Left ventricle myocardium inferior (tissue), 1 donor: ENCODE data around the gene NBEA. TPM values are rescaled to one million over a fixed set of nuclear protein-coding genes. Genes with fewer than 3 reads are reported as not detected.
A peak's percentile ranks its signal among the peaks of the same experiment; 100 is the strongest.

Experiments used
- DNase-seq: peaks from one replicate; pipeline ENCODE4 v3.0.0-alpha.2; 2020
- H3K27ac ChIP-seq: fragments of 200-600 bp; replicated peaks from 2 replicates; pipeline ENCODE4 v1.8.0; 2021
- H3K27me3 ChIP-seq: fragments of 200-600 bp; 2 replicates; pipeline ENCODE4 v1.8.0; 2021; ENCODE audit warnings: low read depth
- H3K36me3 ChIP-seq: fragments of 200-600 bp; 2 replicates; pipeline ENCODE4 v1.8.0; 2021
- H3K4me1 ChIP-seq: fragments of 200-600 bp; 2 replicates; pipeline ENCODE4 v1.8.0; 2021
- H3K4me3 ChIP-seq: fragments of 200-600 bp; 2 replicates; pipeline ENCODE4 v1.8.0; 2021; ENCODE audit warnings: mild to moderate bottlenecking, moderate library complexity
- H3K9me3 ChIP-seq: fragments of 200-600 bp; replicated peaks from 2 replicates; pipeline ENCODE4 v1.8.0; 2021
- CTCF ChIP-seq: fragments of 200-600 bp; IDR thresholded peaks from 2 replicates; pipeline ENCODE4 v1.8.0; 2021; ENCODE audit warnings: antibody characterized with exemption, mild to moderate bottlenecking, borderline replicate concordance
- intact Hi-C: fragments of 100-400 bp; cut with micrococcal nuclease; formaldehyde crosslinking; loops from one replicate; pipeline ENCODE4 v1.11.0; 2022
- total RNA-seq: library from RNA; stranded (reverse); fragmentation: NEBNext Ultra II Directional; extraction: Animal tissue kit (Norgen Biotek cat#: 25700); gene quantifications from one replicate; pipeline ENCODE4 v1.2.1, GENCODE V29; 2021
- donor health status: DM: no; HTN: yes; CAD: no; lungs with severe emphysema.

Gene NBEA
- total RNA-seq, 1 donor from 2014 or later = 21.0 TPM

- Histone ChIP-seq H3K4me3 (no peak overlapping the region), H3K27ac (no peak overlapping the region), H3K4me1 (peaks cover 33% of the 10 kb centered on the region), H3K9me3 (no peaks in the 10 kb centered on the region), H3K27me3 (no peaks in the 10 kb centered on the region), H3K36me3 (no peaks in the 10 kb centered on the region)
- intact Hi-C loops = no loop called here
- TF ChIP-seq CTCF = no peak
- no peak for DNase-seq
These were observed 769.8 kb downstream of the NBEA start for GRCh38 chr13:35711909-35712308.

GRCh38 chr13:35712907-35713761 lies 771.1 kb downstream of the NBEA start:
- peaks cover 33% of the 10 kb centered on the region for H3K4me1 ChIP-seq
- intact Hi-C loops = no loop called here
- no peak for TF ChIP-seq CTCF
- H3K4me3 ChIP-seq = no peak overlapping the region
- H3K27me3 ChIP-seq = no peaks in the 10 kb centered on the region
- no peaks in the 10 kb centered on the region for H3K9me3 ChIP-seq
- H3K27ac ChIP-seq = peak overlapping the region; percentile 56
- DNase-seq = no peak
- no peaks in the 10 kb centered on the region for H3K36me3 ChIP-seq

GRCh38 chr13:35714121-35714520 lies 772.1 kb downstream of the NBEA start:
- H3K4me3 ChIP-seq = no peak overlapping the region
- H3K36me3 ChIP-seq = no peaks in the 10 kb centered on the region
- H3K4me1 ChIP-seq = peaks cover 33% of the 10 kb centered on the region
- H3K9me3 ChIP-seq = no peaks in the 10 kb centered on the region
- peak overlapping the region; percentile 56 for H3K27ac ChIP-seq
- intact Hi-C loops = no loop called here
- TF ChIP-seq CTCF = no peak
- no peak for DNase-seq
- no peaks in the 10 kb centered on the region for H3K27me3 ChIP-seq

- DNase-seq = peak; percentile 61
- Histone ChIP-seq H3K4me1 (peaks cover 33% of the 10 kb centered on the region), H3K36me3 (no peaks in the 10 kb centered on the region), H3K27ac (peak overlapping the region; percentile 56), H3K27me3 (no peaks in the 10 kb centered on the region), H3K9me3 (no peaks in the 10 kb centered on the region), H3K4me3 (no peak overlapping the region)
- TF ChIP-seq CTCF = no peak
- intact Hi-C loops = no loop called here
These were observed 772.7 kb downstream of the NBEA start for GRCh38 chr13:35714588-35715377.

GRCh38 chr13:35716186-35716585 lies 774.1 kb downstream of the NBEA start:
- no peaks in the 10 kb centered on the region for H3K27me3 ChIP-seq
- no peaks in the 10 kb centered on the region for H3K36me3 ChIP-seq
- H3K4me1 ChIP-seq = peaks cover 41% of the 10 kb centered on the region
- TF ChIP-seq CTCF = no peak
- H3K27ac ChIP-seq = peak overlapping the region; percentile 56
- H3K4me3 ChIP-seq = no peak overlapping the region
- no peaks in the 10 kb centered on the region for H3K9me3 ChIP-seq
- intact Hi-C loops = no loop called here
- no peak for DNase-seq
